Heart left ventricle (tissue), 13 donors: Measurements from ENCODE around the gene FBXO44.

Source experiments
- CTCF ChIP-seq, 12 donors: fragments of 200-600 bp; sonication (generic) in 4 of 12; IDR thresholded peaks; one replicate each; pipeline versions ENCODE4 v1.5.0 to v1.8.0; 2018 to 2022; ENCODE audit warnings: antibody characterized with exemption in 12 of 12, mild to moderate bottlenecking in 5 of 12
- POLR2A ChIP-seq, 2 donors: fragments of 450-650 bp; IDR thresholded peaks; one replicate each; pipeline ENCODE4 v1.6.1; 2017; ENCODE audit warnings: antibody characterized with exemption in 2 of 2, mild to moderate bottlenecking in 2 of 2, moderate library complexity in 2 of 2
- donor health status: ischemic (EF 13 %, LVEDD 7.1; RV severe dilation, severe dysfunction).
- donor health status: DM: no; HTN: yes; CAD: no.
- donor health status: DM: no; HTN: no; CAD: no.
- donor health status: ischemic (EF 25% LVEDD 6.9; RV normal size, moderate dysfunction).
- donor health status: ischemic (EF 25% LVEDD 5.7; RV mildly dilated, moderate dysfunction).
- donor health status: ischemic (EF 35%, LVEDD 5.7; RV mildly dilated, moderate dysfunction).
- donor health status: nonischemic (EF 11% LVEDD 7.7; RV severe dilation, severe dysfunction).
- donor health status: DM: yes; HTN: yes; CAD: no.
- donor health status: PGD.
- donor health status: ischemic (EF 29% LVEDD 5.4; RV normal size, mild dysfunction).
- donor health status: nonischemic (EF 23%, LVEDD 6.1; RV moderate dilation, normal function).

DNA sequence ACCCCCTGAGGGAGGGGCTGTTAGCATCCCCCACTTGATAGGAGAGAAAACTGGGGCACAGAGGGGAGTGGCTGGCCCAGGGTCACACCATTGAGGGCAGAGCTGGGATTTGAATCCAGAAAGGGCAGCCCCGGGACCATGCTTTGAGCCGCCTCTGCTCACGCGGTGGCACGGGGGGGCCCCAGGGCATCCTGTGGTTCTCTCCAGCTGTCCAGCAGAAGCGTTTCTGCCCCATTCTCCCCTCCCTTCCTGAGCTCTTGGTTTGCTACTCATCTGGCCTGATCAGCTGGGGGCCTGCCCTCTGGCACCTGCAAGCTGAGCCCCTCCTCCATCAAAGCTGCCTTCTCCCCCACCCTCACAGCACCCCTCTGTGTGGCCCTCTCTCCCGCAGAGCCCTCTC lies 37.9 kb upstream of the FBXO44 start:
- no peak for TF ChIP-seq POLR2A (IDR thresholded peaks at IDR 0.05)
- TF ChIP-seq CTCF (IDR thresholded peaks at IDR 0.05) = no peak
